Activated CD4-positive, alpha-beta T cell treated with anti-CD3 and anti-CD28 coated beads for 24 hours (primary cell): ENCODE data around the gene NSDHL.
"Not testable (repeated sequence)": the region's sequence is repeated elsewhere in the genome, so short reads cannot be mapped to it uniquely, and the experiment has no call there.

Experiments used
- DNase-seq, 2 donors: peaks; one replicate each; pipeline ENCODE4 v3.0.0-alpha.2; 2020; ENCODE audit warnings: low read depth in 2 of 2

NSDHL gene

DNA sequence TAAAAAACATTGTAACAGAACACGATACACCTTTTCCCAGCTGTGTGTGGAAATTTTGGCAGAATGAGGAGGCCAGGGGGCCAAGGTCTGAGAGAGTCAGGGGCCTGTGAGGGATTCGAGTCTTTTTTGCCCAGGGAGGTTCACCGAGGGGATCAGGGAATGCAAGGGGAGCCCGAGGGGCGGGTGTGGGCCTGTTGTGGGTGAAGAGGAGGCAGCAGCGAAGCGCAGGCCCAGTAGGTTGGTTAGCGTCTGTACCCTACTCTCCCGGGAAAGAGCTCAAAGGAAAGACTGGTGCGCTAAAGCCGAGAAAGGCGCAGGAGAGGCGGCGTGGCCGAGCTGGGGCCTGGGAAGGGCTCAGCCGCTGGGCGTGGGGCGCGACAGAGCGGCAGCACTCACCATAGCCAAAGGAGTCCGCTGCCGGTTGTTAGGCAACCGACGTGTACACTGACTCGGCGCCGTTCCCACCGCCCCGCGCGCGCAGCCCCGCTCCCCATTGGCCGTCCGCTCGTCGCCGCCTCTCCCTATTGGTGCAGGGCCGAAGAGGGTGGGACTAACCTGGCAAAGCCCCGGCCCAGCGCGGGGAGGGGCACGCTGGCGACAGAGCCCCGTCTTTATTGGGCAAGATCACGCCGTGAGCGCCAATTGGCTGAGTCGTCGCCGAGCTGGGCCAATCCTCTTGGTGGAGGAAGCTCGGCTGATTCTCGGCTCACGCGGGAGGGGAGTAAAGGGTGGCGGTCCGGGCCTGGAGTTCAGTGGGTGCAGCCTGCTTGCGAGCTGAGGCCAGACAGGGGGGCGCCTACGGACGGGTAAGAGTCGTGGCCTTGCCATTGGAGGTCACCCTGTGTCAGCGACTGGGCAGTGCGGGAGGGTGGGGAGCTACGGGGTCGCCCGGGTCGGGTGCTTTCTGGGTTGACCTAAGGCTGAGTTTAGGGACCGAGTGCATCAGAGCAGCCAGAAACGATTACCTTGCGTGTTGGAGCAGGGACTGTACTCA lies at the start of gene NSDHL, which contains the start of gene CETN2:
TSS of gene NSDHL (plus strand) at position 752 of the 994 bp plus-strand sequence. CDS start 15,262 bp downstream, outside the sequence.
TSS of gene CETN2 (minus strand) at position 446 of the 994 bp plus-strand sequence. CDS start at position 399, 47 bp downstream.
- DNase-seq = peak; percentile 83 to 85

DNA sequence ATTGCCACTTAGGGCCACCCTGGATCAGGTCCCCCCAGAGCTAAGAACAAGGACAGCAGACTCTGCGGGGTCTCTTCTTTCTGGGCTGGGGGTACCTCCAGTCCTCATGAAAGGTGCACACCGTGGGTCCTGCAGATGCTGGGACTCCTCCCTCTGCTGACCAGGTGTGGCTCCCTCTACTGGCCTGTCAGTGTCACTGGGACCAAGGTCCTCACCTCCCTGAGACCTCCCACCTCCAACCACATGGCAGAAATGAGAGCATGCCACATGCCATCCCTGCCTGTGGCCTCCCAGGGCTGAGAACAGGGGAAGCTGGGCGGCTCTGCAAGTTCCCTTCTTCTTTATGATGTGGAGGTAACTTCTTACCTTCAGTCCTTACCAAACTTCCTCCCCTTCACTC lies 43.8 kb upstream of the NSDHL start:
- DNase-seq = not testable (repeated sequence)

DNA sequence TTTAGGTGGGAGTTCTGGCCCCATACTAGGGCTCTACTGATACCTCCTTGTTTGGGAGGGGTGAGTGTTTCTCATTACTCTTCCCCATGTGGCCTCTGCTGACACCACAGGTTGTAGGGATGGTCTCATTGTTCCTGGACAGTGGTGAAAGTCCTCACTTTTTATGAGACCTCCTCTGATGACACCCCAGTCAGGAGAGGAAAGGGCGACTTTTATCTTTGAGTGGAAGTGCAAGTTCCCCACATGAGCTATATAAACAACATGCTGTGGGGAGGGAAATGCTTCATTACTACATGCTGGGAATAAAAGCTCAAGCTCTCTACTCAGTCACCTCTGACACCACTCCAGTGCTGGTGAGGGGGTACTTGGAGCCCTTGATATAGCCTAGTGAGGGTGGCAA lies 31.9 kb upstream of the NSDHL start:
- DNase-seq = no peak

DNA sequence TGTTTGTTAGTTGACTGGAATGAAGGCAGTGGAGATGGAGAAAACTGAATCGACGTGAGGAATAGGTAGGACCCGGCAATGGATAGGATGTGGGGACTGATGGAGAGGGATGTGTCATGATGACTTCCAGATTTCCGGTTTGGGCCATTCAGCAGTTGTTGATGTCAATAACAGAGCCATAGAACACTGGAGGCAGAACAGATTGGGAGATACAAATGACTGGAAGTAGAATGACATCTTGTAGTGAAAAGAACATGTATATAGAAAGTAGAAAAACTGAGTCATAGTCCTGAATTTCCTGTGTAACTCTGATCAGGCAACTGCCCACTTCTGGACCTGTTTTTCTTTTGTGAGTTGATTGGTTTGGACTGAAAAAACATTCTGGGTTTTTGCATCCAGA lies 24.8 kb upstream of the NSDHL start:
- no peak for DNase-seq

DNA sequence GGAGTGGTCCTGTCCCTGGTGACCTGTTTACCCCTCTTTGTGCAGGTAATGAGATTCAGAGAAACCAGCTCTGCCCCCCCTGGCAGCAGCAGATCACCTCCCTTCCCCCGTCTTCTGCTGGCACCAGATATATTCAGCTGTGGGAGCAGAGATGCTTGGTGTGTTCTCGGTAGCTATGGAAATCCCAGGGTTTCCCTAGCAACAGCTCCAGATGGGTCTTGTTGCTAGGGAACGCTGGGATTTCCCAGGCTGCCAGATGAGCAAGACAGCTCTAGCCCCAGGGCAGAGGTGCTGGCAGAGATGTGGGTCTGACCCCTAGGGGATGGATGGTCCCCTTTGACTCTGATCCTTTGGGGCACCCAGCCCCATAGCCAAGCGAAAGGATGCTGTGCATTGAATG lies 20.5 kb upstream of the NSDHL start:
- DNase-seq = no peak

DNA sequence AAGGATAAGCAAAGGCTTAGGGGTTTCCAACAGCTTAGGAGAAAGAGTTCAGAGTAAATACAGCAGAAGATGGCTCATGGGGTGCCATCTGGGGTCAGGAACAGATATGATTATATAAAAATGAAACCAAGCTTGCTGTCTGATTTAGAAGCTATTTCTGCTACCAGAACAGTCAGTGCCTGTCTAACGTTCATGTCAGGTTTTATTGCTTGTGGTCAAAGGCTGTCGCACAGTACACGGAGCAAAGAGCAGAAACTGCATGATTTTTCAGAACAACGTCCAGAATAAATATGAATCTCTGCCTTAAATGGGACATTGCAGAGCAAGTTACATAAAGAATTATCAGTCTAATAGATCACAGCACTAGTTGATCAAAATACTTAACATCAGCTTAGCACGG lies 17.7 kb upstream of the NSDHL start:
- DNase-seq = no peak

DNA sequence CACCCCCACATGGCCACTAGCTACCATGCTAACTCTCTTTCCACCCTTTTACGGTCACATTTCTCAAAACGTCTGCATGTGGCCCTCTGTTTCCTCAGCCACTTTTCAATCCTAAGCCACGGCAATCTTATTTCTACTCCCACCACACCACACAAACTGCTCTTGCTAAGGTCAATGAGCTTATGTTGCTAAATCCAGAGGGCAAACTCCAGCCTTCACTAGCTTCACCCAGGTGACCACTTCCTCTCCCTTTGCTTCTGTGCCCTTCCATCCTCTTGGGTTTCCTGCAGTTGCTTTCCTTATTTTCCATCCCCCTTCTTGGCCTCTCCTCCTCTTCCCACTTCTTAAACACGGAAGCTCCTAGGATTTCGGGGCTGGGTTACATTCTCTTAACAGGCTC lies 16.8 kb upstream of the NSDHL start:
- DNase-seq = no peak

GRCh38 chrX:152817078-152817764 lies 13.6 kb upstream of the NSDHL start:
- DNase-seq = no peak

- DNase-seq = no peak
Measured at GRCh38 chrX:152818356-152818755, 12.5 kb upstream of the NSDHL start.

- DNase-seq = no peak
Measured at GRCh38 chrX:152819266-152819665, 11.6 kb upstream of the NSDHL start.

- no peak for DNase-seq
Measured at GRCh38 chrX:152819732-152820131, 11.1 kb upstream of the NSDHL start.

- no peak for DNase-seq
Measured at GRCh38 chrX:152821145-152821765, 9.6 kb upstream of the NSDHL start.

DNA sequence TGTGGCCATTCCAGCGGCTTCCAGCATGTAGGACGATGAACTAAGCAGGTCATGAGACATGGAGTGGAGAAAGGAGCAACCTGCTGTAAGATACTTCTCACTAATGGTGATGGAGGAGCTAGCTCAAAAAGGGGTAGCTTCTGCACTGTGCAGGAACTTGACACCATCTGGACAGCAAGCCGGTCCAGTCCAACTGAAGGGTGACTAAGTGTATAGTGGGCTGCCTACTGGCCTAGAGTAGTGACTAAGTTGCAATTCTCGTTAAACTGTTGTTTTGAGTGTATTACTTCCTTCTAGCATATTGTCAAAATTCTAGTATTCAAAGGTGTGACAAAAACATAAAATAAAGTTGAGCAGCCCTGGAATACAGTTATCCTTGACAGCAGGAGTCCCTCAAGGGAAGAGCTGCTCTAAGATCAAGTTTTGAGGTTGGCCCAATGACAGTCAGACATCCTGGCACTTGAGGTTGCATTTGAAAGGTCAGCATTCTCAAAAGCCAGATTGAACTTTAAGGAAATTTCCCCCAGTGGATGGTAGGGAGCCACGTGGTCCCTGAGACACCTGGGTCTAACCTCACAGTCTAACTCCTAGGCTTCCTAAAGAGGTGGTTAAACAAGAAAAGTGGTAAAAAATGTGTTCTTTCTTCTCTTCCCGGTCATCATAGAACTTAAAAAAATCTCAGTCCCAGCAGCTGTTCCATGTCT lies 8.3 kb upstream of the NSDHL start:
- DNase-seq = no peak

DNA sequence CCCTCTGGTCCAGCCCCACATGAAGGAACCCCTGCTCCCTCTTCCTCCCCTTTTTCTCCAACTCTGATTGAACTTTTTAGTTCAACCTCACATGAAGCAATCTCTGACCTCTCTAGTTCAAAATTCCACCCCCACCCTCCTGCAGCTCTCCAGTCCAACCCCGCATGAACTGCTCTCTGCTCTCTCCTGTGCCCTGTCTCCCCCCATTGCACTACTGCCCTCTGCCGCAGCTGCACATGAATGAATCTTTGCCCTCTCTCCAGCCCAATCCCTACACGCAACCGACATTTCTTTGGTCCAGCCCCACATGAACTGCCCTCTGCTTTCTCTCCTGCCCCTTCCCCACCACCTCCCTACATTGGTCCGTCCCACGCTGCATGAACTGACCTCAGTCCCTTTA lies 7.2 kb upstream of the NSDHL start:
- no peak for DNase-seq

GRCh38 chrX:152824841-152825374 lies 6.0 kb upstream of the NSDHL start:
- no peak for DNase-seq

GRCh38 chrX:152831391-152831790 lies 528 bp downstream of the NSDHL start:
- DNase-seq = no peak

DNA sequence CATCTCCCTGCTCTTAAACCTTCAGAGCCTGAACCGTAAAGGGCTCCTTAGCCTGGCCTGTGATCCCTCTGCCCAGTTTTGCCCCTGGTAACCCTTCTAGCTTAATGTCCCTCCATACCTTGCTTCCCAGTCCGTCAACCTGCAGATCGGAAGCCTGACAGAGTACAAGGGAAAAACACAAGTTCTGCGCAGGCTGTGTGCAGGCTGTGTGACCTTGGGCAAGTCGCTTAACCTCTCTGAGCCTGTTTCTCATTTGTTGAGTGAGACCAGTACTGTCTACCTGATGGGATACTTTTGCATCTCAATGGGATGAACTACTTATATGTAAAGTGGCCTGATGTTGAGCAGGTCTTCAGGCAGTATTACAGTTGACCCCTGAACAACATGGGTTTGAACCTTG lies 1.7 kb downstream of the NSDHL start:
- DNase-seq = no peak

DNA sequence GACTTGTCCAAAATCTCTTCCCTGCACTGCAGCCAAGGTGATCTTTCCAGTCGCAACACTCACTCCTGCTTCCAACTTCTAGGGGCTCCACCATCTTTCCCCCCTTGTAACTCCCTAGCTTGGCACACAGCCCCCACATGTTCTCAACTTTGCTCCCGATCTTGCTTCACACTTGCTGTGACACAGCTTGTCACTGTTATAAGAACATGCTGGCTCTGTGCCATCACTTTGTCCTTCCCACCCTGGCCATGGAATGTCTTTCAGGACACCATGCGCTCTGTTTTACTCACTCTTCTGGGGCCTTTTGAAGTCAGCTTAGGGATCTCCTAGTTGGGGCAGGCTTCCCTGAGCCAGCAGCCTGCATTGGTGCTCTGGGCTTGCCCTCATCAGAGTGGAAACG lies 2.5 kb downstream of the NSDHL start:
- DNase-seq = no peak

DNA sequence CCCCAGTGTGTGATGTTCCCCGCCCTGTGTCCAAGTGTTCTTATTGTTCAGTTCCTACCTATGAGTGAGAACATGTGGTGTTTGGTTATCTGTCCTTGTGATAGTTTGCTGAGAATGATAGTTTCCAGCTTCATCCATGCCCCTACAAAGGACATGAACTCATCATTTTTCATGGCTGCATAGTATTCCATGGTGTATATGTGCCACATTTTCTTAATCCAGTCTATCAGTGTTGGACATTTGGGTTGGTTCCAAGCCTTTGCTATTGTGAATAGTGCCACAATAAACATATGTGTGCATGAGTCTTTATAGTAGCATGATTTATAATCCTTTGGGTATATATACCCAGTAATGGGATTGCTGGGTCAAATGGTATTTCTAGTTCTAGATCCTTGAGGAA lies 4.6 kb downstream of the NSDHL start:
- not testable (repeated sequence) for DNase-seq

GRCh38 chrX:152842772-152843338 lies 12.0 kb downstream of the NSDHL start:
- DNase-seq = no peak

DNA sequence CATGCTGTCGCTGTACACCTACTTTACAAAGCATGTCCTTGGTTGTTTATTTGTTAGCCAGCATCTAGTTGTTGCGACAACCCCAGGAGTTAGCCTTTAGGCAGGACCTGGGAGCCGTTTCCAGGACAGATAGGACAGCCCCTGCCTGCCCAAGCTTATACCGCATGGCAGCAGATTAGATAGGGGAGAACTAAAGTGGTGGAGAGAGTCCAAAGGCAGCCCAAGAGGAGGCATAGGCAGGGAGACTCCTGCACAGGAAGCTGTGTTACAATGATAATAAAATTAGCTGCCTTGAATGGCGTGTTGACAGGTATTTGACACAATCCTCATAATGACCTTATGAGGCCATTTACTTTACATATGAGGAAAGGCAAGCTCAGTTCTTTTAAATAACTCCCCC lies 13.0 kb downstream of the NSDHL start:
- no peak for DNase-seq
